ENCODE data around the gene MUSTN1.

DNA sequence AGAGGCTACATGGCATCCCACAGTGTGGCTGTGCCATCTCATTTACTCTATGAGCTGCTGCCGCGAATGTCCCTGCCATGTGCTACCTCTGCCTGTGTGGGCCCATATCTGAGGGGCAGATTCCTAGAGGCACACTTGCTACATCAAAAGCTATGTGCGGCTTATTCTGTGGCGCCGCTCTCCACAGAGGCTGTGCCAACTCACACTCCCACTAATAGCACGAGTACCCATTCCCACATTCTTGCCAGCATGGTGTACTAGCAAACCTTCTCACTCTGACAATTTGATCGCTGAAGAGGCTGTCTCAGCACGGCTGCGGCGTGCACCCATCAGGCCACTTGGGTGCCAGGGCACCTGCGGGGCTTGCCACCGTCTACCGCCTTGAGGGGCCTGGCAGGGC, 31.2 kb upstream of the MUSTN1 start:
- TF ChIP-seq, protein P1, sequence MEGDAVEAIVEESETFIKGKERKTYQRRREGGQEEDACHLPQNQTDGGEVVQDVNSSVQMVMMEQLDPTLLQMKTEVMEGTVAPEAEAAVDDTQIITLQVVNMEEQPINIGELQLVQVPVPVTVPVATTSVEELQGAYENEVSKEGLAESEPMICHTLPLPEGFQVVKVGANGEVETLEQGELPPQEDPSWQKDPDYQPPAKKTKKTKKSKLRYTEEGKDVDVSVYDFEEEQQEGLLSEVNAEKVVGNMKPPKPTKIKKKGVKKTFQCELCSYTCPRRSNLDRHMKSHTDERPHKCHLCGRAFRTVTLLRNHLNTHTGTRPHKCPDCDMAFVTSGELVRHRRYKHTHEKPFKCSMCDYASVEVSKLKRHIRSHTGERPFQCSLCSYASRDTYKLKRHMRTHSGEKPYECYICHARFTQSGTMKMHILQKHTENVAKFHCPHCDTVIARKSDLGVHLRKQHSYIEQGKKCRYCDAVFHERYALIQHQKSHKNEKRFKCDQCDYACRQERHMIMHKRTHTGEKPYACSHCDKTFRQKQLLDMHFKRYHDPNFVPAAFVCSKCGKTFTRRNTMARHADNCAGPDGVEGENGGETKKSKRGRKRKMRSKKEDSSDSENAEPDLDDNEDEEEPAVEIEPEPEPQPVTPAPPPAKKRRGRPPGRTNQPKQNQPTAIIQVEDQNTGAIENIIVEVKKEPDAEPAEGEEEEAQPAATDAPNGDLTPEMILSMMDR (IDR thresholded peaks at IDR 0.05; ENCODE audit: borderline replicate concordance, extremely low read depth, low read length, poor library complexity, severe bottlenecking), result no peak
- TF ChIP-seq EZH2 (IDR thresholded peaks at IDR 0.05; ENCODE audit: borderline replicate concordance, low read depth, low read length, severe bottlenecking), result no peak

Measured in DND-41 (cell line).